Measurements from ENCODE around the gene NFIA.

NFIA gene

GRCh38 chr1:61403679-61404596 is 321.6 kb downstream of the NFIA start:
- H3K27ac ChIP-seq = no peak overlapping the region
- H3K9ac ChIP-seq (ENCODE audit: insufficient read length) = no peak overlapping the region
- no peaks in the 10 kb centered on the region for H3K9me3 ChIP-seq (ENCODE audit: low read depth, low read length)
- peaks cover 22% of the 10 kb centered on the region for H3K36me3 ChIP-seq (ENCODE audit: insufficient read depth, low read length)
- TF ChIP-seq FOXP2 (optimal IDR thresholded peaks at IDR 0.05; ENCODE audit: control extremely low read depth, extremely low read length, insufficient read depth) (no peak), EZH2 (IDR thresholded peaks at IDR 0.05) (no peak), POLR2AphosphoS5 (IDR thresholded peaks at IDR 0.05; ENCODE audit: borderline replicate concordance, low read depth, low read length) (no peak)
- DNase-seq (ENCODE audit: low read depth, low spot score) = no peak
- no peak overlapping the region for H3K4me3 ChIP-seq

- Histone ChIP-seq H3K36me3 (ENCODE audit: insufficient read depth, low read length) (peaks cover 22% of the 10 kb centered on the region), H3K4me3 (no peak overlapping the region), H3K9me3 (ENCODE audit: low read depth, low read length) (no peaks in the 10 kb centered on the region), H3K9ac (ENCODE audit: insufficient read length) (no peak overlapping the region), H3K27ac (no peak overlapping the region)
- DNase-seq (ENCODE audit: low read depth, low spot score) = no peak
- no peak for TF ChIP-seq EZH2 (IDR thresholded peaks at IDR 0.05)
Measured at GRCh38 chr1:61404597-61405376, 322.4 kb downstream of the NFIA start.

GRCh38 chr1:61406467-61406866 is 324.1 kb downstream of the NFIA start:
- H3K9ac ChIP-seq (ENCODE audit: insufficient read length) = no peak overlapping the region
- no peak overlapping the region for H3K27ac ChIP-seq
- TF ChIP-seq EZH2 (IDR thresholded peaks at IDR 0.05) (no peak), POLR2AphosphoS5 (IDR thresholded peaks at IDR 0.05; ENCODE audit: borderline replicate concordance, low read depth, low read length) (no peak), FOXP2 (optimal IDR thresholded peaks at IDR 0.05; ENCODE audit: control extremely low read depth, extremely low read length, insufficient read depth) (no peak)
- DNase-seq (ENCODE audit: low read depth, low spot score) = no peak
- no peaks in the 10 kb centered on the region for H3K9me3 ChIP-seq (ENCODE audit: low read depth, low read length)
- H3K36me3 ChIP-seq (ENCODE audit: insufficient read depth, low read length) = peaks cover 22% of the 10 kb centered on the region
- no peak overlapping the region for H3K4me3 ChIP-seq

GRCh38 chr1:61412601-61413000 is 330.2 kb downstream of the NFIA start:
- Histone ChIP-seq H3K36me3 (ENCODE audit: insufficient read depth, low read length) (peaks cover 6% of the 10 kb centered on the region; the same call in 1 of the 2 replicates), H3K4me3 (no peak overlapping the region), H3K9ac (ENCODE audit: insufficient read length) (no peak overlapping the region), H3K27ac (no peak overlapping the region), H3K9me3 (ENCODE audit: low read depth, low read length) (no peaks in the 10 kb centered on the region)
- no peak for TF ChIP-seq POLR2AphosphoS5 (IDR thresholded peaks at IDR 0.05; ENCODE audit: borderline replicate concordance, low read depth, low read length)
- TF ChIP-seq EZH2 (IDR thresholded peaks at IDR 0.05) = no peak
- no peak for TF ChIP-seq FOXP2 (optimal IDR thresholded peaks at IDR 0.05; ENCODE audit: control extremely low read depth, extremely low read length, insufficient read depth)
- no peak for DNase-seq (ENCODE audit: low read depth, low spot score)

- peaks cover 4% of the 10 kb centered on the region; the same call in 1 of the 2 replicates for H3K36me3 ChIP-seq (ENCODE audit: insufficient read depth, low read length)
- no peak overlapping the region for H3K4me3 ChIP-seq
- DNase-seq (ENCODE audit: low read depth, low spot score) = no peak
- H3K27ac ChIP-seq = no peak overlapping the region
- H3K9ac ChIP-seq (ENCODE audit: insufficient read length) = no peak overlapping the region
- H3K9me3 ChIP-seq (ENCODE audit: low read depth, low read length) = no peaks in the 10 kb centered on the region
- TF ChIP-seq FOXP2 (optimal IDR thresholded peaks at IDR 0.05; ENCODE audit: control extremely low read depth, extremely low read length, insufficient read depth) (no peak), EZH2 (IDR thresholded peaks at IDR 0.05) (no peak), POLR2AphosphoS5 (IDR thresholded peaks at IDR 0.05; ENCODE audit: borderline replicate concordance, low read depth, low read length) (no peak)
Measured at GRCh38 chr1:61419196-61419595, 336.8 kb downstream of the NFIA start.

- H3K9me3 ChIP-seq (ENCODE audit: low read depth, low read length) = no peaks in the 10 kb centered on the region
- H3K27ac ChIP-seq = no peak overlapping the region
- H3K36me3 ChIP-seq (ENCODE audit: insufficient read depth, low read length) = peaks cover 4% of the 10 kb centered on the region; the same call in 1 of the 2 replicates
- no peak overlapping the region for H3K4me3 ChIP-seq
- peak; percentile 60 for DNase-seq (ENCODE audit: low read depth, low spot score)
- H3K9ac ChIP-seq (ENCODE audit: insufficient read length) = no peak overlapping the region
- no peak for TF ChIP-seq FOXP2 (optimal IDR thresholded peaks at IDR 0.05; ENCODE audit: control extremely low read depth, extremely low read length, insufficient read depth)
- no peak for TF ChIP-seq EZH2 (IDR thresholded peaks at IDR 0.05)
- no peak for TF ChIP-seq POLR2AphosphoS5 (IDR thresholded peaks at IDR 0.05; ENCODE audit: borderline replicate concordance, low read depth, low read length)
Measured at GRCh38 chr1:61419657-61420056, 337.3 kb downstream of the NFIA start.

- Histone ChIP-seq H3K9ac (ENCODE audit: insufficient read length) (no peak overlapping the region), H3K36me3 (ENCODE audit: insufficient read depth, low read length) (peaks cover 4% of the 10 kb centered on the region; the same call in 1 of the 2 replicates), H3K27ac (no peak overlapping the region), H3K9me3 (ENCODE audit: low read depth, low read length) (no peaks in the 10 kb centered on the region), H3K4me3 (no peak overlapping the region)
- DNase-seq (ENCODE audit: low read depth, low spot score) = no peak
- no peak for TF ChIP-seq FOXP2 (optimal IDR thresholded peaks at IDR 0.05; ENCODE audit: control extremely low read depth, extremely low read length, insufficient read depth)
- no peak for TF ChIP-seq POLR2AphosphoS5 (IDR thresholded peaks at IDR 0.05; ENCODE audit: borderline replicate concordance, low read depth, low read length)
- no peak for TF ChIP-seq EZH2 (IDR thresholded peaks at IDR 0.05)
Measured at GRCh38 chr1:61420243-61420642, 337.9 kb downstream of the NFIA start.
